Type B pancreatic cell (in vitro differentiated cells): Measurements from ENCODE around the gene AOPEP. TPM values are rescaled to one million over a fixed set of nuclear protein-coding genes. Genes with fewer than 3 reads are reported as not detected.

Experiments used
- DNase-seq: peaks from one replicate; pipeline ENCODE4 v3.0.0; 2021; ENCODE audit warnings: mixed read lengths; ENCODE audit not compliant: unreplicated experiment; ENCODE audit errors: extremely low spot score
- H3K27ac Mint-ChIP-seq: 2 replicates; pipeline ENCODE4 v1.8.0; 2021; ENCODE audit warnings: mild to moderate bottlenecking, mixed read lengths
- H3K27me3 Mint-ChIP-seq: 2 replicates; pipeline ENCODE4 v1.8.0; 2021; ENCODE audit warnings: mixed read lengths
- H3K36me3 Mint-ChIP-seq: 2 replicates; pipeline ENCODE4 v1.8.0; 2021; ENCODE audit warnings: mixed read lengths
- H3K4me1 Mint-ChIP-seq: one replicate; pipeline ENCODE4 v1.8.0; 2021; ENCODE audit warnings: mixed read lengths; ENCODE audit not compliant: unreplicated experiment
- H3K4me3 Mint-ChIP-seq: 2 replicates; pipeline ENCODE4 v1.8.0; 2021; ENCODE audit warnings: mild to moderate bottlenecking, mixed read lengths
- H3K9me3 Mint-ChIP-seq: 2 replicates; pipeline ENCODE4 v1.8.0; 2021; ENCODE audit warnings: mixed read lengths
- total RNA-seq: library from RNA; stranded (reverse); gene quantifications from 2 replicates; pipeline ENCODE4 v1.2.1, GENCODE V29; 2021; ENCODE audit warnings: low replicate concordance
- TF ChIP-seq, protein P1 (sequence below): fragments of 200-600 bp; sonication (generic); conservative IDR thresholded peaks from 2 replicates; pipeline ENCODE4 v1.5.0; 2021; ENCODE audit warnings: antibody characterized with exemption, mild to moderate bottlenecking

AOPEP gene
- total RNA-seq, 1 donor from 2014 or later = 89.3 TPM

GRCh38 chr9:94813379-94813778 lies 86.9 kb downstream of the AOPEP start:
- Mint-ChIP-seq H3K27ac (no peak overlapping the region), H3K4me1 (peaks cover 29% of the 10 kb centered on the region), H3K36me3 (peaks cover 41% of the 10 kb centered on the region), H3K4me3 (no peak overlapping the region), H3K27me3 (no peaks in the 10 kb centered on the region), H3K9me3 (peaks cover 5% of the 10 kb centered on the region)
- no peak for DNase-seq
- TF ChIP-seq, protein P1, sequence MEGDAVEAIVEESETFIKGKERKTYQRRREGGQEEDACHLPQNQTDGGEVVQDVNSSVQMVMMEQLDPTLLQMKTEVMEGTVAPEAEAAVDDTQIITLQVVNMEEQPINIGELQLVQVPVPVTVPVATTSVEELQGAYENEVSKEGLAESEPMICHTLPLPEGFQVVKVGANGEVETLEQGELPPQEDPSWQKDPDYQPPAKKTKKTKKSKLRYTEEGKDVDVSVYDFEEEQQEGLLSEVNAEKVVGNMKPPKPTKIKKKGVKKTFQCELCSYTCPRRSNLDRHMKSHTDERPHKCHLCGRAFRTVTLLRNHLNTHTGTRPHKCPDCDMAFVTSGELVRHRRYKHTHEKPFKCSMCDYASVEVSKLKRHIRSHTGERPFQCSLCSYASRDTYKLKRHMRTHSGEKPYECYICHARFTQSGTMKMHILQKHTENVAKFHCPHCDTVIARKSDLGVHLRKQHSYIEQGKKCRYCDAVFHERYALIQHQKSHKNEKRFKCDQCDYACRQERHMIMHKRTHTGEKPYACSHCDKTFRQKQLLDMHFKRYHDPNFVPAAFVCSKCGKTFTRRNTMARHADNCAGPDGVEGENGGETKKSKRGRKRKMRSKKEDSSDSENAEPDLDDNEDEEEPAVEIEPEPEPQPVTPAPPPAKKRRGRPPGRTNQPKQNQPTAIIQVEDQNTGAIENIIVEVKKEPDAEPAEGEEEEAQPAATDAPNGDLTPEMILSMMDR = no peak

DNA sequence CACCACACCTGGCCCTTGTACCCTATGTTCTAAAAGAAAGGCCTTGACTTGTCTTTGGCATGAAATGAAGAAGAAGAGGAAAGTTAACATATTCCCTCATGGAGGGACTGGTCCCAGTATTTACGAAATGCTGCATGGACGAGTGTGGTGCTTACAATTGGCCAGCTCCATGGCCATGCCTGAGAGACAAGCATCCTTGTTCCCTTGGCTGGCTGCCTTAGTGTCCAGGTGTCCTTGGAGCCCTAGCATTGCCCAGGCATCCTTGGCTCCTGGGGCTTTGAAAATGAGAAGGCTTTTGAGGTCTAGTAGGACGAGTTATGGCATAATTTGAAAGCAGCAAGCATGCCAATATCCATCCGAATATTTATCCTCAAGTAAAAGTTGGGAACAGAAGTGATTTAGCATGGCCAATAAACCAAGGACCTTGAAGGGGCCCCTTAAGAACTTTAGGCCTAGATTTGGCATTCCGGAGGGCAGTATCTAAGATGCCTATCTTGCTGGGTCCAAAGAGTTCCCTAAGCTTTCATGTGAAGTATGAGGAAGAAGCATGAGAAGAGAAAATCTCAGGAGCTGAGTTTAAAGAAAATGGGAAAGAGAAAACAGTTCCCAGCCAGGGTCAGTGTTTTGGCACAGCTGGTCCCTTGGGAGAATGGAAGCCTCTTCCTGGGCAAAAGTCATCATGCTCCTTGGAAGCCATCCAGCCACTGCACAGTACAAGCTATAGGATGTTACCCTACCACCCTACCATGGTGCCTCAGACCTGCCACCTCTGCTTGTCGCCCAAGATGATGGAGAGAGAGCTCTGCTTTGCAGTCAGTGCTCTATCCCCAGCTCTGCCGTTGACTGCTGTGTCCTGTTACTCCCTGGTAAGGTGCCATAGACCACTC lies 91.0 kb downstream of the AOPEP start:
- H3K27me3 Mint-ChIP-seq = no peaks in the 10 kb centered on the region
- H3K4me1 Mint-ChIP-seq = peaks cover 34% of the 10 kb centered on the region
- TF ChIP-seq, protein P1 = no peak
- H3K9me3 Mint-ChIP-seq = peaks cover 6% of the 10 kb centered on the region
- H3K36me3 Mint-ChIP-seq = peaks cover 36% of the 10 kb centered on the region
- H3K27ac Mint-ChIP-seq = peak overlapping the region; percentile 98
- H3K4me3 Mint-ChIP-seq = no peak overlapping the region
- no peak for DNase-seq

GRCh38 chr9:94818178-94818541 lies 91.7 kb downstream of the AOPEP start:
- no peak for DNase-seq
- peaks cover 28% of the 10 kb centered on the region for H3K4me1 Mint-ChIP-seq

GRCh38 chr9:94819161-94819687 lies 92.7 kb downstream of the AOPEP start:
- Mint-ChIP-seq H3K36me3 (peaks cover 27% of the 10 kb centered on the region), H3K9me3 (peaks cover 7% of the 10 kb centered on the region), H3K27ac (peak overlapping the region; percentile 98), H3K27me3 (no peaks in the 10 kb centered on the region), H3K4me3 (peak overlapping the region; percentile 53), H3K4me1 (peaks cover 35% of the 10 kb centered on the region)
- DNase-seq = no peak
- TF ChIP-seq, protein P1 = no peak

More at GRCh38 chr9:94818178-94818541, 91.7 kb downstream of the AOPEP start:
- peak overlapping the region; percentile 98 for H3K27ac Mint-ChIP-seq
- peak overlapping the region; percentile 80 for H3K4me3 Mint-ChIP-seq
- TF ChIP-seq, protein P1 = no peak
- H3K36me3 Mint-ChIP-seq = peaks cover 31% of the 10 kb centered on the region
- H3K27me3 Mint-ChIP-seq = no peaks in the 10 kb centered on the region
- H3K9me3 Mint-ChIP-seq = peaks cover 6% of the 10 kb centered on the region

- H3K9me3 Mint-ChIP-seq = peaks cover 10% of the 10 kb centered on the region
- DNase-seq = no peak
- H3K4me1 Mint-ChIP-seq = peaks cover 53% of the 10 kb centered on the region
- H3K36me3 Mint-ChIP-seq = peaks cover 29% of the 10 kb centered on the region
- peak overlapping the region; percentile 46 for H3K27ac Mint-ChIP-seq
- H3K4me3 Mint-ChIP-seq = no peak overlapping the region
- no peaks in the 10 kb centered on the region for H3K27me3 Mint-ChIP-seq
- TF ChIP-seq, protein P1 = no peak
These were observed 94.8 kb downstream of the AOPEP start for GRCh38 chr9:94821098-94821887.
